HCT116 (cell line): Measurements from ENCODE around the gene ZPR1. TPM values are rescaled to one million over a fixed set of nuclear protein-coding genes. Genes with fewer than 3 reads are reported as not detected.

Experiments
- ATAC-seq: fragments of 200-7000 bp; cut with Tn5 transposase; 2 replicates; pipeline ENCODE4 v1.9.1; 2020; ENCODE audit warnings: mild to moderate bottlenecking, moderate library complexity
- BruUV-seq: library from RNA; stranded (reverse); fragments of 400-500 nt; replicated peaks from 2 replicates; lab custom pipeline; 2021; lab: Mats Ljungman, UMichigan
- CTCF ChIA-PET: fragments of 300-600 bp; sonication (Branson Sonifier 250); formaldehyde crosslinking; loops from one replicate; lab custom pipeline; 2021; ENCODE audit warnings: antibody characterized with exemption; lab: Charles Lee
- POLR2A ChIA-PET: fragments of 300-600, 350-600 bp; sonication (Branson Sonifier 250); formaldehyde crosslinking; loops from one replicate; lab custom pipeline; 2021; ENCODE audit warnings: antibody characterized with exemption; lab: Charles Lee
- RAD21 ChIA-PET, 2 experiments: fragments of 300-600 bp; sonication (Branson Sonifier 250); formaldehyde crosslinking; loops; one replicate each; lab custom pipeline; 2023; ENCODE audit warnings: low total read pairs in 2 of 2; ENCODE audit not compliant: uncharacterized antibody in 2 of 2, unreplicated experiment in 2 of 2, low non-redundant PET in 1 of 2; lab: Charles Lee
- DNase-seq: peaks from one replicate; pipeline ENCODE4 v3.0.0-alpha.2; 2010; ENCODE audit warnings: low read depth, low spot score
- H2AFZ ChIP-seq: fragments of 200-600 bp; shearing (Covaris generic), sonication (generic); 2 replicates; pipeline ENCODE4 v1.6.1; 2017; ENCODE audit warnings: low read depth, mixed run types, mixed read lengths, antibody characterized with exemption, low read length; ENCODE audit not compliant: poor library complexity, severe bottlenecking
- H3K27ac ChIP-seq: 2 replicates; pipeline ENCODE4 v1.5.1; 2012; ENCODE audit warnings: low read depth, low read length
- H3K27me3 ChIP-seq: fragments of 200-600 bp; sonication (generic); 2 replicates; pipeline ENCODE4 v1.6.1; 2016; ENCODE audit warnings: mixed run types, low read length, mixed read lengths; ENCODE audit not compliant: insufficient read depth
- H3K36me3 ChIP-seq, 2 experiments: fragments of 200-500 bp in 1 of 2; fragments of 200-600 bp in 1 of 2; sonication (Bioruptor generic) in 1 of 2; sonication (generic) in 1 of 2; 2 replicates each; pipeline versions ENCODE4 v1.5.1 to v1.6.1; 2014 to 2016; ENCODE audit warnings: low read length in 2 of 2, inconsistent platforms in 1 of 2, mixed read lengths in 1 of 2, mixed run types in 1 of 2; ENCODE audit not compliant: insufficient read depth in 2 of 2, control insufficient read depth in 1 of 2
- H3K4me1 ChIP-seq, 2 experiments: fragments of 200-600 bp in 1 of 2; sonication (generic) in 1 of 2; 2 replicates each; pipeline versions ENCODE4 v1.5.1 to v1.6.1; 2012 to 2017; ENCODE audit warnings: low read length in 2 of 2, inconsistent platforms in 1 of 2, mild to moderate bottlenecking in 1 of 2, mixed read lengths in 1 of 2, mixed run types in 1 of 2, moderate library complexity in 1 of 2; ENCODE audit not compliant: insufficient read depth in 2 of 2, control insufficient read depth in 1 of 2
- H3K4me2 ChIP-seq: fragments of 200-600 bp; sonication (generic); 2 replicates; pipeline ENCODE4 v1.6.1; 2017; ENCODE audit warnings: mixed run types, low read length, mixed read lengths
- H3K4me3 ChIP-seq, 2 experiments: fragments of 200-600 bp in 1 of 2; sonication (generic) in 1 of 2; replicated peaks in 1 of 2; 2 replicates each; pipeline ENCODE4 v1.5.1; 2011 to 2016; ENCODE audit warnings: low read length in 2 of 2, control low read depth in 1 of 2, low read depth in 1 of 2, mild to moderate bottlenecking in 1 of 2, mixed read lengths in 1 of 2, mixed run types in 1 of 2
- H3K79me2 ChIP-seq: fragments of 200-600 bp; sonication (generic); 2 replicates; pipeline ENCODE4 v1.6.1; 2017; ENCODE audit warnings: mild to moderate bottlenecking, mixed run types, low read length, moderate library complexity, mixed read lengths; ENCODE audit not compliant: insufficient read depth
- H3K9ac ChIP-seq: fragments of 200-600 bp; sonication (generic); 2 replicates; pipeline ENCODE4 v1.6.1; 2016; ENCODE audit warnings: low read length, mixed read lengths
- H3K9me2 ChIP-seq: fragments of 200-600 bp; sonication (generic), shearing (Covaris generic); 2 replicates; pipeline ENCODE4 v1.6.1; 2017; ENCODE audit warnings: mixed run types, mild to moderate bottlenecking, moderate library complexity; ENCODE audit not compliant: insufficient read depth
- H3K9me3 ChIP-seq, 2 experiments: fragments of 200-500 bp in 1 of 2; fragments of 200-600 bp in 1 of 2; sonication (Bioruptor generic) in 1 of 2; sonication (generic) in 1 of 2; 2 replicates each; pipeline ENCODE4 v1.6.1; 2014 to 2017; ENCODE audit warnings: low read length in 2 of 2, mixed read lengths in 2 of 2, inconsistent platforms in 1 of 2, low read depth in 1 of 2, mild to moderate bottlenecking in 1 of 2, mixed run types in 1 of 2, moderate library complexity in 1 of 2; ENCODE audit not compliant: control insufficient read depth in 1 of 2, insufficient read depth in 1 of 2
- H4K20me1 ChIP-seq: fragments of 200-600 bp; sonication (generic), shearing (Covaris generic); 2 replicates; pipeline ENCODE4 v1.6.1; 2017; ENCODE audit warnings: mixed run types, mild to moderate bottlenecking, moderate library complexity; ENCODE audit not compliant: insufficient read depth
- EGR1 ChIP-seq: IDR thresholded peaks from 2 replicates; pipeline ENCODE4 v1.6.1; 2012; ENCODE audit warnings: low read depth
- EZH2 ChIP-seq: fragments of 200-600 bp; sonication (generic); IDR thresholded peaks from 2 replicates; pipeline ENCODE4 v1.6.1; 2017; ENCODE audit warnings: antibody characterized with exemption, mixed run types
- EZH2phosphoT487 ChIP-seq: fragments of 200-600 bp; IDR thresholded peaks from 2 replicates; pipeline ENCODE4 v1.6.1; 2018; ENCODE audit warnings: antibody characterized with exemption, borderline replicate concordance
- MAX ChIP-seq: IDR thresholded peaks from 2 replicates; pipeline ENCODE4 v1.6.1; 2012
- POLR2AphosphoS5 ChIP-seq: IDR thresholded peaks from 2 replicates; pipeline ENCODE4 v1.6.1; 2011; ENCODE audit warnings: mild to moderate bottlenecking, low read depth, low read length, moderate library complexity
- RAD21 ChIP-seq: IDR thresholded peaks from 2 replicates; pipeline ENCODE4 v1.6.1; 2012; ENCODE audit warnings: low read depth, mild to moderate bottlenecking
- SIN3A ChIP-seq: IDR thresholded peaks from 2 replicates; pipeline ENCODE4 v1.6.1; 2012; ENCODE audit warnings: low read depth
- SRF ChIP-seq: IDR thresholded peaks from 2 replicates; pipeline ENCODE4 v1.6.1; 2012; ENCODE audit warnings: low read depth
- YY1 ChIP-seq: IDR thresholded peaks from 2 replicates; pipeline ENCODE4 v1.6.1; 2011; ENCODE audit warnings: low read length, low read depth, moderate library complexity, mild to moderate bottlenecking; ENCODE audit not compliant: insufficient replicate concordance; ENCODE audit errors: extremely low read depth
- ZBTB33 ChIP-seq: IDR thresholded peaks from 2 replicates; pipeline ENCODE4 v1.6.1; 2011; ENCODE audit warnings: mild to moderate bottlenecking, low read length, moderate library complexity; ENCODE audit not compliant: insufficient replicate concordance; ENCODE audit errors: extremely low read depth
- ZFX ChIP-seq: fragments of 450-650 bp; IDR thresholded peaks from 2 replicates; pipeline ENCODE4 v1.6.1; 2017
- ZNF274 ChIP-seq: fragments of 200-500 bp; sonication (Bioruptor generic); IDR thresholded peaks from 2 replicates; pipeline ENCODE4 v1.6.1; 2014; ENCODE audit warnings: mild to moderate bottlenecking, low read depth, low read length, inconsistent platforms
- intact Hi-C: fragments of 100-400 bp; cut with micrococcal nuclease; formaldehyde crosslinking; loops from 2 replicates; pipeline ENCODE4 v1.10.0; 2022
- total RNA-seq: library from RNA; stranded (reverse); gene quantifications from one replicate; pipeline ENCODE4 v1.2.1, GENCODE V29; 2021; ENCODE audit not compliant: unreplicated experiment

ZPR1 gene
- total RNA-seq, 1 experiment from 2014 or later: 56.3 TPM

DNA sequence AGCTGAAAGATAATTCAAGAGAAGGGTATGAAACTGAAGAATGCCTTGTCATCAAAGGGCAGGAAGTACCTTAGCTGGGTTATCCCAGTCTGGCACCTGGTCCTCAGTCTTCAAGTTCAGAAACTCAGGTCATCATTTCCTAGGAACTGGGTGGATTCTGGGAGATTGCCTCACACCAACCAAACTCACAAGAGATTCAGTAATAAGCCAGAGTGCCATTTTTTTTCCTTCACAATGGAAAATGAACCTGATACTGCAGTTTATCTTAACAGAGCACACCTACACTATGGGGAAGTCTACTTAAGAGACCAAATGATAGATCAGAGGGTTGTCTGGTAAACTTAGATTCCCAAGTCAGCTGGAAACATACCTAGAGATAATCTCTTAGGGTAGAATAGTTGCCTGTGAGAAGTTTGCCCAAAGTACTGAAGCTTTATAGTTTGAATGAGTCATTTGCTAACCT is 11.3 kb downstream of the ZPR1 start:
- peaks cover 20 to 33% of the 10 kb centered on the region in 2 experiments; a peak in 3 of 4 replicates for H3K36me3 ChIP-seq
- intact Hi-C loops: no loop called here
- peaks cover 5 to 16% of the 10 kb centered on the region in 2 experiments; a peak in 3 of 4 replicates for H3K4me1 ChIP-seq
- RAD21 ChIA-PET: interaction anchor here in 1 of 2 experiments (0.6 kb wide), 1 partner anchor 18 kb away, joined by 3 read pairs; no protein-coding TSS in a partner anchor
- no peaks in the 10 kb centered on the region for H3K27me3 ChIP-seq
- no TSS peak for BruUV-seq
- H3K79me2 ChIP-seq: peaks cover 15% of the 10 kb centered on the region
- DNase-seq (no peak), ATAC-seq (no peak)
- H3K4me3 ChIP-seq: no peak overlapping the region
- no peaks in the 10 kb centered on the region for H3K9me2 ChIP-seq
- H3K9me3 ChIP-seq: no peaks in the 10 kb centered on the region
- no peak overlapping the region for H2AFZ ChIP-seq
- POLR2A ChIA-PET: no interaction called here
- CTCF ChIA-PET: interaction anchor here (1.7 kb wide), 1 partner anchor 15 kb away, joined by 5 read pairs; the partner anchor contains the start of gene APOA5
- H3K4me2 ChIP-seq: no peak overlapping the region
- no peak for TF ChIP-seq ZFX
- TF ChIP-seq ZBTB33: no peak
- no peak for TF ChIP-seq RAD21
- TF ChIP-seq SIN3A: no peak
- TF ChIP-seq YY1: no peak
- no peak for TF ChIP-seq ZNF274
- TF ChIP-seq SRF: no peak
- TF ChIP-seq EZH2: no peak
- TF ChIP-seq EZH2phosphoT487: no peak
- no peak for TF ChIP-seq POLR2AphosphoS5
- TF ChIP-seq MAX: no peak
- TF ChIP-seq EGR1: no peak
- no peak overlapping the region for H3K9ac ChIP-seq
- H4K20me1 ChIP-seq: no peaks in the 10 kb centered on the region
- H3K27ac ChIP-seq: no peak overlapping the region
